NCI-H526 (cell line): Measurements from ENCODE around the gene MICAL1.

Experiments used
- DNase-seq, 2 experiments: peaks; one replicate each; lab custom pipeline; 2025; lab: John Stamatoyannopoulos, UW

MICAL1 gene

DNA sequence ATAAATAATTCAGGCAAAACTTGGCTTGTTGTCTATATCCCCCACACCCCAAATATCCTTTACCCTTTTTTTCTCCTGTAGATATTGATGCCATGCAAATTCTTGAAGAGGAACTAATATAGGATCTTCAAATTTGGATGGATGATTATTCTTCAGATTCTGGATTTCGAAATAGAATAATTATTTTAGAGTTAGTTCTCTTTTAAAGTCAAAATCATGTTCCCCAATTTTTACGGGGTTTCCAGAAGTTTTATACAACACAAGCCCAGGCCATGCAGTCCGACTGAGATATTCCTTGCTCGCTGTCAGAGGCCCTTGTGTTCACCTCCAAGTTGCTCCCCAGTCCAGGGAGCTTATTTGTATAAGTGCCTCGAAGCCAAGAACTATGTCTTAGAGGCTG lies 19.5 kb downstream of the MICAL1 start:
- DNase-seq, result no peak

DNA sequence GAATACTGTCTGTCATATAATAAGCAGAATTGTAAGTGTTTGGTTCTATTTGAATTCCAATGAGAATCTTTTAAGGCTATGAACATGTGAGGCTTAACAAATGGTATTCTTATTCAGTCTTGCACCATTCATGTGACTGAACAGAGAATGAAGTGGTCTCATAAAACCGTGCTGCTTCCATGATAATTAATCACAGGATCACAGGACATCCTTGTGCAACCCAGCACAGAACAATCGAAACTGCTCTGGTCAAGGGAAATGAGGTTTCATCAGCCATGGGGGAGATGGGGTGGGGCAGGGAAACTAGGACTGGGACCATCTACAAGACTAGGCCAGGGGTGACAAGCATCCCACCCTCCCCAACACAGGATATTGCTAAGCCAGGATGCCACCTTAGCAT lies 21.1 kb downstream of the MICAL1 start:
- no peak for DNase-seq

DNA sequence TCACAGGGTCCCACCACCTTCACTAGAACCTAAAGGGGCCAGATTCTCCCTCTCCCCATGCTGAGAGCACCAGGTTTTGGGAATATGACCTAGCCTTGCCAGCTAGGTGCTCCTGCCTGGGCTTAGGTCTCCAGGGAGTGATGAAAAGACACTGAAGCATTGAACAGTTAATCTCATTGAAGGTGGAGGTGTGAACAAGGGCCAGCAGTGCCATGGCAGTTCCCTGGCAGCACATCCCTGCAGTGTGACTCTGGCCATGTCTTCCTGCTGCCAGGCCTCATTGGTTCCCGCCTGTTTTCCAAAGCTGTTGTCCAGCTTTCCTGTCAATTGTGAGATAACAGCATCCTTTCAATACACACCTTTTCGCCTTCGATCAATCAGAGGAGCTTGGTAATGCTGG lies 26.1 kb downstream of the MICAL1 start:
- DNase-seq, result no peak

DNA sequence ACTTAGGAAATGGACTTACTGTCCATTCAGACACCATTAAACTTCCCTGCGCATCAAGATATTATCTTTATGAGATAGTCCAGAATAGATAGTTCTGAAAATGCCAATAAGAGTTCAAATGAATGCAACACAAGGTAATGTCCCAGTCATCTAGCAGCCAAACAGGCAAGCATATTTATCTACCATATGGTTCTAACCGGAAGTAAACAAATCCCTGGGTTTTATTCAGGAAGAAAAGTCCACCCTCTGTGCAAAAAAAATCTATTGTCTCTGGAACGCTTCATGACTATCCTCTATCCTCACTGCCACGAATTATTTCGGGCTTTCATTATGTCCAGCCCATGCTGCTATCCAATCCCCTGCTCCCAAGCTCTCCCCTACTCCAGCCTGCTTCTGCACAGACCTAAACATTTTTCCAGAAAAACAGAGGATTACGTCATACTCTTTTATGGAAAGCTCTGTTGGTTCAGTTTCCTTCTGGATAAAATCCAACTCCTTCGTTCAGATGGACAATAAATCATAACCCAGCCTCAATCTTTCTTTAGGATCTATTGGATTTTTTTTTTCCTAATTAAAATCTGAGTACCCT lies 26.6 kb downstream of the MICAL1 start:
- no peak for DNase-seq

DNA sequence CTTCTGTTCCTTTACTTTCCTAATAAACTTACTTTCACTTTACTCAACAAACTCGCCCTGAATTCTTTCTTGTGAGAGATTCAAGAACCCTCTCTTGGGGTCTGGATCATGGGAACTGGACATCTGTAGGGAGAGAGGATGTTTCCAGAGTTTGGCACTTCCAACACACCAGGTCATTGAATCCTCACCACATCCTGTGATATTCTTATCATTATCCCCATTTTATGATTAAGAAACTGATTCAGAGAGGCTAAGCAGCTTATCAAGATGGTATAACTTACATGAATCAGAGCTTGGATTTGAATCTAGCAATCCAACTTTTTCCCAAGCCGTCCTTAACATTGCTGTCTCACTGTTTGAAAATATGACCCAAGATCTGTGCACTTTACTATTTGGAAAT lies 30.6 kb downstream of the MICAL1 start:
- no peak for DNase-seq

DNA sequence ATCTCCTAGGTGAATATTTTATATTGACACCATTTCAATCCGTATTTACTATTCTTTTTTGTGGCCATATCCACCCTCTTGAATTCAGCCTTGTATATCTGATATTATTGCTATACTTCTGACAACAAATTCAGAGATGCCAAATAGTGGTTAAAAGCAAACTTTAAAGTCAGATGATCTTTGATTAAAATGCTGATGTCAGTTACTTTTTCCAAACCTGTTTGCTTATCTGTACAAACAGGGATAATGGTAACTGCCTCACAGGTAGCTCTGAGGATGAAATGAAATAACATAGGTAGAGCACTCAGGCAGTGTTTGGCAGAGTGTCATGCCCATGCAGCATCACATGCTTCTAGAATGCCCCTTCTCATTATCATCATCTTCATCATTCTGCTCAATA lies 34.4 kb downstream of the MICAL1 start:
- no peak for DNase-seq

DNA sequence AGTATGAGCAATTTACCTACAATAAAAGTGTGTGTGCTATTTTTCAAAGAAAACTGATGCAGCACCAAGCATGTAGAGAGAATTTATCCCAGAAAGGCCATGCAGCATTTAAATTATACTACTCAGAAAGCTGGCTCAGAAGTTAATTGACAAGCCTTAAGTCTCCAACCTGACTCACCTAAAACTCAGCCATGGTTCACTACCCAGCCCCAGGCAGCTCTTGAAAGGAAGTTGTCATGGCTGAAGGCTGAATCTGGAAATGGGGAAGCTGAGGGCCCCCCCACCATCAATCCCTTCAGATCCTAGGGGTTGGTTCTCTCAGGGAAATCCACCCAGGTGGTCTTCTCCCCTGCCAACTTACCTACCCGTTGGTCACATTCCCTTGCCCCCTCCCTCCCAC lies 34.8 kb downstream of the MICAL1 start:
- DNase-seq, result no peak

DNA sequence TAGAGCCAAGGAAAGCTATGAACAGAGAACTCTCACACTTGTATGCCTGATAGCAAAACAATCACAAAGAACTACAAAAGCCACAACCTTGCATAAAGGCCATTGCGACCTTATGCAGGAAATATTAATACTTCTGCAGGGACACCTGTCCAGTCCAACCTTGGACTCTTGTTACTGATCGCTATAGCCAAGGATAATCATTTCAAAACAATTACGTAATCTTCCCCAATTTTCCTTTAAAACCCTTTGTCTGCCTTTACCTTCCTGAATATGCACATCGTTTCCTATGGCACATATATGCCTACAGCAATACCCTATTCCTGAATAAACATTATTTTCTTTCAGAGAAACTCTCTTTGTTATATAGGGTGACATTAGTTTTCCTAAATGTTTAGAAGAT lies 37.9 kb downstream of the MICAL1 start:
- DNase-seq, result no peak

DNA sequence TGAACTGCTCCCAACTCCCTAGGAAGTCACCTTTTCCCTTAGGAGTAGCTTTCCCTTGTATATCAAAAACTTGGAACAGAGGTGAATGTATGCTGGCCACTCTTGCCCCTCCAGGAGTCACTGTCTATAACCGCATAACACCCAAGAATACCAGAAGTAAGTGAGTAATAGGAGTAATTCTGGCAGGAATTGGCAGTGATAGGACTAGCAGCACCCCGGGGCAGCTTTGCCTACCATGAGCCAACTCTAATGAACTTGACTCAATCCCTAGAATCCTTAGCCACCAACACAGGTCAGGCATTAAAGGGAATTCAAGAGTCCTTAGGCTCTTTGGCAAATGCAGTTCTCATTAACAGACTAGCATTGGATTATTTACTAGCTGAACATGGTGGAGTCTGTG lies 44.5 kb downstream of the MICAL1 start:
- DNase-seq, result no peak

DNA sequence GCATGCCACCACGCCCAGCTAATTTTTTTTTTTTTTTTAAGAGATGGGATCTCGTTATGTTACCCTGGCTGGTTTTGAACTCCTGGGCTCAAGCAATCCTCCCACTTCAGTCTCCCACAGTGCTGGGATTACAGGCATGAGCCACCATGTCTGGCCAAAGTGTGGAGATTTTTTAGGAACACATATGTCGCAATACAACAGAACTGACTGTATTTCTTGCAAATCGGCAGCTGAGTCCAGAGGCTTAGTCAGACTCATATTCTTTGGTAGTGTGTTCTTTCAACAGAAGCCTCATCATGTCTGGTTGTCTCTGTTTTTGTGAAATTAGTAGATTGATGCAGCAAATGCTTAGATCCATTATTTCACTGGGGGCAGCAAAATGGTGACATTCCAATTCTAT lies 49.4 kb downstream of the MICAL1 start:
- no peak for DNase-seq

DNA sequence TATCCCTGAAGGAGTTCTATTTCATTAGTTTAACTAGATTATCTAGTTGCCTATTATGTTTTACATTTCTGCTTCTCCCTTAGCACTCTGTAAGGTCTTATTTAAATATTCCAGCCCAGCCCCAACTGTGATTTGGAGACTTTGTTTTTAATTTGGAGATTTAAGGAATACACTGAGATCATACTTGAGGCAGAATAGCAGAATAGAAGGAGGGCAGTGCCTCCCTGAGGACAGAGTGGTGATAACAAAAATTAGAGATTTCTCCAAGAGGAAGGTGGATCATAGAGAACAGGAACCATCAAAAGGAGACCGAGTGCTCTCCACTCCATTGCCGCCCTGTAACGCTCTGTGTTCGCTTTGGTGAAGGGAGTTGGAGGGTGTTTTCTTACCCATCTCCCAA lies 58.6 kb downstream of the MICAL1 start:
- DNase-seq, result peak in 1 of 2 experiments; percentile 14

DNA sequence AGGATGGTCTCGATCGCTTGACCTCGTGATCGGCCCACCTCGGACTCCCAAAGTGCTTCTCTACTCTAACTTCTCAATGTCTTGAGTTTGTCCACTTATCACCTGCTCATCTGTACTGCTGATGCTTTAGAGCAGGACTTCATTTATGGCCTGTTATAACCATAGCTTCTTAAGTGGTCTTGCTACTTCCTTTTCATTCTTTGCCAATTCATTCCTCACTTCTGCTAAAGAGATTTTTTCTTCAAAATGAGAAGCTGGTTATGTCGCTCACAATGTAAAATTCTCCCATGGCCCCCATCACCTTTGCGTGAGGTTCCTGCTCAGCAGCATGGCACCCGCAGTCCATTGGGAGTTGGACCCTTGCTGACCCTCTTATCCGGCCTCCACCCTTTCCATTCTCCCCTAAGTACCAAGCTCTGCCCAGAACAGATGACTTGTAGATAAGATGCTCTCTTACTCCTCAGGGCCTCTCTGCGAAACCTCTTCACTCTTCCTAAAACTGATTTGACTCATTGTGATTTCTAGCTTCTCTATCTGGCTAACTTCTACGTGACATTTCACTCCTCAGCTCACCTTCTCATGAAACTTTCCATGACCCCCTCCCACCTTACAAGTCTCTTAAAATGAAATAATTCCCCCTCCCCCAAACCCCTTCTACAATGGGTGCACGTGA lies 59.4 kb downstream of the MICAL1 start:
- no peak for DNase-seq
